ENCODE data around the gene UBE2K.

UBE2K gene

DNA sequence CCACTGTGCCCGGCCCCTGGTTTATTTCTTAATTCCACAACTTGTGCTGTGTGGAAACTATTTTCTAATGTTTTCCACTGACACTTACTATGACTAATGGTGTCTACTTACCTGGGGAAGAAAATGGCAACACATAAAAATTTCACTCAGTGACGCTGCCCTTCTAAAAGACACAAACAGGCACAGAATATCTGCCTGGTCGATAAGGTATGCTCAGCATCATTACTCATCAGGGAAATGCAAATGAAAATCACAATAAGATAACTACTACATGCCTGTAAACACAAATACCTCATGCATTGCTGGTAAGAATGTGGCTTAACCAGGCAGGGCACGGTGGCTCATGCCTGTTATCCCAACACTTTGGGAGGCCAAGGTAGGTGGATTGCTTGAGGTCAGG lies 61.6 kb downstream of the UBE2K start:
- TF ChIP-seq, protein P1, sequence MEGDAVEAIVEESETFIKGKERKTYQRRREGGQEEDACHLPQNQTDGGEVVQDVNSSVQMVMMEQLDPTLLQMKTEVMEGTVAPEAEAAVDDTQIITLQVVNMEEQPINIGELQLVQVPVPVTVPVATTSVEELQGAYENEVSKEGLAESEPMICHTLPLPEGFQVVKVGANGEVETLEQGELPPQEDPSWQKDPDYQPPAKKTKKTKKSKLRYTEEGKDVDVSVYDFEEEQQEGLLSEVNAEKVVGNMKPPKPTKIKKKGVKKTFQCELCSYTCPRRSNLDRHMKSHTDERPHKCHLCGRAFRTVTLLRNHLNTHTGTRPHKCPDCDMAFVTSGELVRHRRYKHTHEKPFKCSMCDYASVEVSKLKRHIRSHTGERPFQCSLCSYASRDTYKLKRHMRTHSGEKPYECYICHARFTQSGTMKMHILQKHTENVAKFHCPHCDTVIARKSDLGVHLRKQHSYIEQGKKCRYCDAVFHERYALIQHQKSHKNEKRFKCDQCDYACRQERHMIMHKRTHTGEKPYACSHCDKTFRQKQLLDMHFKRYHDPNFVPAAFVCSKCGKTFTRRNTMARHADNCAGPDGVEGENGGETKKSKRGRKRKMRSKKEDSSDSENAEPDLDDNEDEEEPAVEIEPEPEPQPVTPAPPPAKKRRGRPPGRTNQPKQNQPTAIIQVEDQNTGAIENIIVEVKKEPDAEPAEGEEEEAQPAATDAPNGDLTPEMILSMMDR (IDR thresholded peaks at IDR 0.05) = no peak
- no peaks in the 10 kb centered on the region for H3K79me2 ChIP-seq
- no peak overlapping the region for H2AFZ ChIP-seq
- H3K4me3 ChIP-seq (ENCODE audit: low read depth, low read length) = no peak overlapping the region
- H3K36me3 ChIP-seq (ENCODE audit: control insufficient read depth, insufficient read depth, low read length) = no peaks in the 10 kb centered on the region
- H3K4me1 ChIP-seq = no peaks in the 10 kb centered on the region
- no peak overlapping the region for H3K27ac ChIP-seq
- H3K4me2 ChIP-seq (ENCODE audit: low read length) = no peak overlapping the region
- no peaks in the 10 kb centered on the region for H3K9me3 ChIP-seq (ENCODE audit: control insufficient read depth, low read length)
- no peaks in the 10 kb centered on the region for H3K27me3 ChIP-seq (ENCODE audit: control insufficient read depth, insufficient read depth, low read length)
- H3K9ac ChIP-seq = no peak overlapping the region

DNA sequence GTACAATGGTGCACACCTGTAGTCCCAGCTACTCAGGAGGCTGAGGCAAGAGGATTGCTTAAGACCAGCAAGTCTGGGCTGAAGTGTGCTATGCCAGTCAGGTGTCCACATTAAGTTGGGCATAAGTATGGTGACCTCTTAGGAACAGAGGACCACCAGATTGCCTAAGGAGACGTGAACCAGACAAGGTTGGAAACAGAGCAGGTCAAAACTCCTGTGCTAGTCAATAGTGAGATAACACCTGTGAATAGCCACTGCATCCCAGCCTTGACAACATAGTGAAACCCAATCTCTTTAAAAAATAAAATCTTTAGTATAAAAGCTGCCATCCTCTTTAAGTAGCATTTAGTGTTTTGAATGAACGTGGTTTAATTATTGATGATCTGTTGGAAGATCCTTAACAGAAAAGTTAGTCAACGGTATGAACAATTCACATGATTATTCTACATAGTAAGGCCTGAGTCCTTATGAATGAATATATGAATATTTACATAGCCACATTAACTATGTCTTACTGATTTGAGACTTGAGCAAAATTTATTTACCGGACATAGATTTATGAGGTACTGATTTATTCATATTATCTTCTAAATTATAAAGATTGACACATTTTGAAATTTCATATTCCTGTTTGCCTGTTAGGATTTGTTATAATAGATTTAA lies 63.2 kb downstream of the UBE2K start:
- no peaks in the 10 kb centered on the region for H3K79me2 ChIP-seq

GRCh38 chr4:39763714-39764572 lies 66.0 kb downstream of the UBE2K start:
- TF ChIP-seq, protein P1 (IDR thresholded peaks at IDR 0.05) = no peak
- Histone ChIP-seq H3K4me3 (ENCODE audit: low read depth, low read length) (no peak overlapping the region), H3K4me1 (no peaks in the 10 kb centered on the region), H3K36me3 (ENCODE audit: control insufficient read depth, insufficient read depth, low read length) (no peaks in the 10 kb centered on the region), H3K27me3 (ENCODE audit: control insufficient read depth, insufficient read depth, low read length) (no peaks in the 10 kb centered on the region), H3K79me2 (peaks cover 2% of the 10 kb centered on the region), H3K27ac (no peak overlapping the region), H3K9me3 (ENCODE audit: control insufficient read depth, low read length) (no peaks in the 10 kb centered on the region), H3K4me2 (ENCODE audit: low read length) (no peak overlapping the region), H2AFZ (no peak overlapping the region), H3K9ac (no peak overlapping the region)

More for the DNA sequence above, 63.2 kb downstream of the UBE2K start:
- Histone ChIP-seq H3K4me2 (ENCODE audit: low read length) (no peak overlapping the region), H3K4me3 (ENCODE audit: low read depth, low read length) (no peak overlapping the region), H2AFZ (no peak overlapping the region), H3K27ac (no peak overlapping the region), H3K9ac (no peak overlapping the region), H3K4me1 (no peaks in the 10 kb centered on the region), H3K9me3 (ENCODE audit: control insufficient read depth, low read length) (no peaks in the 10 kb centered on the region), H3K27me3 (ENCODE audit: control insufficient read depth, insufficient read depth, low read length) (no peaks in the 10 kb centered on the region), H3K36me3 (ENCODE audit: control insufficient read depth, insufficient read depth, low read length) (no peaks in the 10 kb centered on the region)
- TF ChIP-seq, protein P1 (IDR thresholded peaks at IDR 0.05) = no peak

DNA sequence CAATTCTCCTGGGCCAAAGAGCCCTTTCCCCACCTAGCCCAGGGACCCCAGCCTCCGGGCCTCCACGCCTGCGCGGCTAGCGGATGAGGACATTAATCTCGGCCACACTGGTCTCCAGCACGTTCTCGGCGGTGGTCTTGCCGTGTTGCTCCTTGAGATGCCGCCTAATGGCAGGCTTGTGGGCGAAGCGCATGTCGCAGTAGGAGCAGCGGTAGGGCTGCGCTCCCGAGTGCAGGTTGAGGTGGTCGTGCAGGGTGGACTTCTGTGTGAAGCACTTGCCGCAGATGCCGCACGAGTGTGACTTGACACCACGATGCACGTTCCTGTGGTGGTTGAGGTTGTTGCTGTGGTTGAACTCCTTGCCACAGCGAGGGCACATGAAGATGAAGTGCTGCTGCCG lies 72.1 kb downstream of the UBE2K start:
- TF ChIP-seq, protein P1 (IDR thresholded peaks at IDR 0.05) = no peak
- H3K9me3 ChIP-seq (ENCODE audit: control insufficient read depth, low read length) = no peaks in the 10 kb centered on the region

More for the DNA sequence above, 72.1 kb downstream of the UBE2K start:
- Histone ChIP-seq H3K36me3 (ENCODE audit: control insufficient read depth, insufficient read depth, low read length) (no peaks in the 10 kb centered on the region), H3K4me3 (ENCODE audit: low read depth, low read length) (no peak overlapping the region), H3K27ac (no peak overlapping the region), H3K79me2 (peaks cover 2% of the 10 kb centered on the region), H3K27me3 (ENCODE audit: control insufficient read depth, insufficient read depth, low read length) (no peaks in the 10 kb centered on the region), H3K4me2 (ENCODE audit: low read length) (no peak overlapping the region), H3K9ac (no peak overlapping the region), H2AFZ (no peak overlapping the region), H3K4me1 (no peaks in the 10 kb centered on the region)
